Lower lobe of right lung (tissue), 2 donors: Measurements from ENCODE around the gene KCNK16. TPM values are rescaled to one million over a fixed set of nuclear protein-coding genes. Genes with fewer than 3 reads are reported as not detected.

Experiments used
- ATAC-seq, 2 donors: fragments of 200-7000 bp; cut with Tn5 transposase; one replicate each; pipeline ENCODE4 v1.9.1; 2020 to 2022; ENCODE audit warnings: mild to moderate bottlenecking in 2 of 2, moderate library complexity in 2 of 2
- DNase-seq: peaks from one replicate; pipeline ENCODE4 v3.0.0-alpha.2; 2020
- H3K27ac ChIP-seq: fragments of 200-600 bp; one replicate; pipeline ENCODE4 v1.8.0; 2022
- H3K27me3 ChIP-seq: fragments of 200-600 bp; one replicate; pipeline ENCODE4 v1.8.0; 2022; ENCODE audit warnings: low read depth
- H3K36me3 ChIP-seq: fragments of 200-600 bp; one replicate; pipeline ENCODE4 v1.8.0; 2022; ENCODE audit warnings: mild to moderate bottlenecking
- H3K4me1 ChIP-seq: fragments of 200-600 bp; one replicate; pipeline ENCODE4 v1.8.0; 2022
- H3K4me3 ChIP-seq: fragments of 200-600 bp; one replicate; pipeline ENCODE4 v1.8.0; 2022; ENCODE audit warnings: mild to moderate bottlenecking
- H3K9me3 ChIP-seq: fragments of 200-600 bp; one replicate; pipeline ENCODE4 v1.8.0; 2022
- intact Hi-C: fragments of 100-400 bp; cut with DNase I; formaldehyde crosslinking; loops from one replicate; pipeline ENCODE4 v1.11.0; 2022
- total RNA-seq: library from RNA; stranded (reverse); fragmentation: NEBNext Ultra II Directional; extraction: Animal tissue kit (Norgen Biotek cat#: 25700); gene quantifications from one replicate; pipeline ENCODE4 v1.2.1, GENCODE V29; 2021
- TF ChIP-seq, protein P1 (sequence below): fragments of 200-600 bp; IDR thresholded peaks from one replicate; pipeline ENCODE4 v1.8.0; 2022; ENCODE audit warnings: antibody characterized with exemption, mild to moderate bottlenecking
- donor health status: DM: no; HTN: yes; CAD: no; lungs with severe emphysema.

KCNK16 gene
- total RNA-seq, 1 donor from 2014 or later, result not detected

DNA sequence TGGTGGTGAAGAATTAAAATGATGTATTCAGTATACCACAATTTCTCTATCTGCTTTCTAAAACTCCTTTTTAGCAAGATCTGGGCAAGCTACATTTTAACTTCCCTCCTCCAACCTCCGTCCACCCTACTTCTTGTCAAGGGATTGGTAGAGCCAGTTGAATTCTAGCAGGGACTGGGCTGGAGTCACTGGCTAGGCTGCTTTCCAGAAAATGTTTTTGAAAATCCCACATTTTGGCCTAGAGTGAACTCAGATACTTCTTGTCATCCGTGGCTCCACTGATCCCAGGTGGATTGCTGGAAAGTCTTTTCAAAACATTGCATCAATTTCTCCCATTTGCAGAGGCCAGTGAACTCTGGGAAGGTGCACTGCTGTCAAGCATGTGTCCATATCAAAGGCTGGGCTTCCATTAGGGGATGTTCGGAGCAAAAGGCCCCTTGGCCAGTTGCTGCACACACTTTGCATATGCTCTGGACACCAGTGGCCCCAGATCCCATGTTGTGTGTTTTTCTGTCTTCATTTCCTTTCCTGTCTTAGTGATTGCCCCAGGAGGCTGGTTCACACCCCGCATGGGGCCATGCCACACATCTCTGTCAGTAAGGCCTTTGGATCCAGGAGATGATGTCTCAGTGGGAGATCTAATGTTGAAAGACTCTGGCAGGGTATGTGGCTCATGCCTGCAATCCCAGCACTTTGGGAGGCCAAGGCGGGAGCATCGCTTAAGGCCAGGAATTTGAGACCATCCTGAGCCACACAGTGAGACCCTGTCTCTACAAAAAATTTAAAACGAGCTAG, 11.3 kb upstream of the KCNK16 start:
- Histone ChIP-seq H3K9me3 (no peaks in the 10 kb centered on the region), H3K27me3 (no peaks in the 10 kb centered on the region), H3K36me3 (no peaks in the 10 kb centered on the region), H3K4me3 (no peak overlapping the region), H3K27ac (no peak overlapping the region), H3K4me1 (peaks cover 23% of the 10 kb centered on the region)
- no peak for DNase-seq
- intact Hi-C loops, result no loop called here
- no peak for ATAC-seq
- TF ChIP-seq, protein P1, sequence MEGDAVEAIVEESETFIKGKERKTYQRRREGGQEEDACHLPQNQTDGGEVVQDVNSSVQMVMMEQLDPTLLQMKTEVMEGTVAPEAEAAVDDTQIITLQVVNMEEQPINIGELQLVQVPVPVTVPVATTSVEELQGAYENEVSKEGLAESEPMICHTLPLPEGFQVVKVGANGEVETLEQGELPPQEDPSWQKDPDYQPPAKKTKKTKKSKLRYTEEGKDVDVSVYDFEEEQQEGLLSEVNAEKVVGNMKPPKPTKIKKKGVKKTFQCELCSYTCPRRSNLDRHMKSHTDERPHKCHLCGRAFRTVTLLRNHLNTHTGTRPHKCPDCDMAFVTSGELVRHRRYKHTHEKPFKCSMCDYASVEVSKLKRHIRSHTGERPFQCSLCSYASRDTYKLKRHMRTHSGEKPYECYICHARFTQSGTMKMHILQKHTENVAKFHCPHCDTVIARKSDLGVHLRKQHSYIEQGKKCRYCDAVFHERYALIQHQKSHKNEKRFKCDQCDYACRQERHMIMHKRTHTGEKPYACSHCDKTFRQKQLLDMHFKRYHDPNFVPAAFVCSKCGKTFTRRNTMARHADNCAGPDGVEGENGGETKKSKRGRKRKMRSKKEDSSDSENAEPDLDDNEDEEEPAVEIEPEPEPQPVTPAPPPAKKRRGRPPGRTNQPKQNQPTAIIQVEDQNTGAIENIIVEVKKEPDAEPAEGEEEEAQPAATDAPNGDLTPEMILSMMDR, result no peak

DNA sequence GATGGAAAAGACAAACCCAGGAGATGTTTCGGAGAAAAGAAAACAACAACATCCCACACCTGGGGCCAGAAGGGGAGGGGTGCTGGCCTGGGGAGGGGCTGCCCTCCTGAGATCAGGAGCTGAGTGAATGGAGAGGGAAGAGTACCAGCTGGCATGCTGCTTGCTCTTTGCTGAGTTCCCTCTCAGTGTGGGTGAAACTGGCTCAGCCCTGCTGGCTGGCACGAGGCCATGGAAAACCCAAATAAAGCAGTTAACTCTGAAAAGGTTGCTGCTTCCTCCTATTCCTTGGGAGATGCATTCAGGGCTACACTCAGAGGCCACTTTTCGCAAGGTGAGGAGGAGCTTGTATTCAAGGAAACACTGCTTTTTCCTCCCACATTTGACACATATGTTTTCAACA, 8.0 kb upstream of the KCNK16 start:
- peak; percentile 31 to 40 for ATAC-seq
- no peak overlapping the region for H3K27ac ChIP-seq
- H3K4me1 ChIP-seq, result peaks cover 10% of the 10 kb centered on the region
- DNase-seq, result no peak
- no peaks in the 10 kb centered on the region for H3K9me3 ChIP-seq
- intact Hi-C loops, result no loop called here
- TF ChIP-seq, protein P1, result no peak
- no peaks in the 10 kb centered on the region for H3K27me3 ChIP-seq
- no peak overlapping the region for H3K4me3 ChIP-seq
- no peaks in the 10 kb centered on the region for H3K36me3 ChIP-seq

DNA sequence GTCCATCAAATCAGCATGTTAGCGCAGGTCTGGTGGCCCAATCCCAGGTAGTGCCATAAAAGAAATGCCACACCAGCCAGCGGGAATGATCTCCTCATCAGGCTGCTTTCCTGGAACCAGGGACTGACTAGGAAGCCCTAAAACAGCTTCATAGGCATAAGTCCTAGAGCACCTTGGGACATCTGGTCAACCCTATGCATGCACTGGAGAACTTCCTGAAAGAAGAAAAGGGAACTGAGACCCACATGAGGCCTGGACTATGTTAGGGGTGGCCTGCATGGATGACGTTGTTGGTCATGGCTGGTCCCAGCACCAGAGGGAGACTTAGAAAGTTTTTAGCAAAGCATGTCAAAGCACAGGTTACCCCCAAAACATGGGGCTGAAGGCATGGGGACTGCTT, 7.6 kb upstream of the KCNK16 start:
- no peaks in the 10 kb centered on the region for H3K9me3 ChIP-seq
- H3K27ac ChIP-seq, result no peak overlapping the region
- H3K27me3 ChIP-seq, result no peaks in the 10 kb centered on the region
- ATAC-seq (peak; percentile 43 to 71), DNase-seq (no peak)
- peaks cover 10% of the 10 kb centered on the region for H3K4me1 ChIP-seq
- intact Hi-C loops, result no loop called here
- no peak overlapping the region for H3K4me3 ChIP-seq
- TF ChIP-seq, protein P1, result no peak
- no peaks in the 10 kb centered on the region for H3K36me3 ChIP-seq

DNA sequence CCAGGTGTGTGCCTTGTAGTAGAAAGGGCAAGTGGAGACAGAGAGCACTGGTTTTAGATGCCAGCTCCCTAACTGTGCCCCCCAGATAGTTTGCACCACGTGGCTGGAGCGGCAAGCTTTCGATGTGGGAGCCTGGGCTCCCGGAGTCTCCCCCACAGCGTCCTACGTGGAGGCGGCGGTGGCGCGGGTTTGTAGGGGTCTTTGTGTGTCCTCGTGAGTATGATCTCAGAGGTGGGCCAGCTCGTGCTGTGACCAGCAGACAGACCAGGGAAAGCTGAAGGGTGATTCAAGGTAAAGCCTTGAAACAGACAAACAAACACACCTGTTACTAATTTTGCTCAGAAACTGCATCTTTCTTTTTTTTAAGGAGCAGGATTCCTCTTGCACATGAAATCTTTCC, 5.6 kb upstream of the KCNK16 start:
- no peak for DNase-seq
- H3K9me3 ChIP-seq, result no peaks in the 10 kb centered on the region
- intact Hi-C loops, result no loop called here

DNA sequence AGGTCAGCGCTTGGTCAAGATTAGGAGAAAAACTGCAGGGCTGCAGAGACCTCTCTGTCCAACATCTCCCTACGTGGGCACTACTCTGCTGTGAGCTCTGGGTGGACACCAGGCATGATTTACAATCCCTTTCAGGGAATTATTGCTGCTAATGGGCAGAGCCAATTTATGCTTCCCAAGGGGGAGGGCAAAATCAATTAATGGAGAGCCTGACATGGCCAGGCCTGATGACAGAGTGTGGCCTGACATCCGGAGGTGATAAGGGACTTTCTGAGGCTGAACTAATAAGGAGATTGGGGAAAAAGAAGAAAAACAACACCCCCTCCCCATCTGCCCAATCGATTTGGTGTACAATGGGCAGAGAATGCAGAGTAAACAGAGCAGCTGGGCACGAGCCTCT, 5.0 kb upstream of the KCNK16 start:
- H3K27ac ChIP-seq, result no peak overlapping the region
- TF ChIP-seq, protein P1, result no peak
- intact Hi-C loops, result no loop called here
- no peaks in the 10 kb centered on the region for H3K9me3 ChIP-seq
- no peaks in the 10 kb centered on the region for H3K36me3 ChIP-seq
- peaks cover 10% of the 10 kb centered on the region for H3K4me1 ChIP-seq
- ATAC-seq (no peak), DNase-seq (no peak)
- H3K4me3 ChIP-seq, result no peak overlapping the region
- H3K27me3 ChIP-seq, result no peaks in the 10 kb centered on the region

More for the DNA sequence above, 5.6 kb upstream of the KCNK16 start:
- Histone ChIP-seq H3K36me3 (no peaks in the 10 kb centered on the region), H3K4me3 (no peak overlapping the region), H3K27me3 (no peaks in the 10 kb centered on the region), H3K4me1 (peaks cover 10% of the 10 kb centered on the region), H3K27ac (no peak overlapping the region)
- no peak for ATAC-seq
- TF ChIP-seq, protein P1, result no peak
